OCI-M2 (cell line): ENCODE results near the gene SCAF4.
"Not testable (repeated sequence)": the region's sequence is repeated elsewhere in the genome, so short reads cannot be mapped to it uniquely, and the experiment has no call there.

Experiments
- DNase-seq: peaks from one replicate; lab custom pipeline; 2025; ENCODE audit not compliant: unreplicated experiment; lab: John Stamatoyannopoulos, UW

Gene SCAF4, protein sequence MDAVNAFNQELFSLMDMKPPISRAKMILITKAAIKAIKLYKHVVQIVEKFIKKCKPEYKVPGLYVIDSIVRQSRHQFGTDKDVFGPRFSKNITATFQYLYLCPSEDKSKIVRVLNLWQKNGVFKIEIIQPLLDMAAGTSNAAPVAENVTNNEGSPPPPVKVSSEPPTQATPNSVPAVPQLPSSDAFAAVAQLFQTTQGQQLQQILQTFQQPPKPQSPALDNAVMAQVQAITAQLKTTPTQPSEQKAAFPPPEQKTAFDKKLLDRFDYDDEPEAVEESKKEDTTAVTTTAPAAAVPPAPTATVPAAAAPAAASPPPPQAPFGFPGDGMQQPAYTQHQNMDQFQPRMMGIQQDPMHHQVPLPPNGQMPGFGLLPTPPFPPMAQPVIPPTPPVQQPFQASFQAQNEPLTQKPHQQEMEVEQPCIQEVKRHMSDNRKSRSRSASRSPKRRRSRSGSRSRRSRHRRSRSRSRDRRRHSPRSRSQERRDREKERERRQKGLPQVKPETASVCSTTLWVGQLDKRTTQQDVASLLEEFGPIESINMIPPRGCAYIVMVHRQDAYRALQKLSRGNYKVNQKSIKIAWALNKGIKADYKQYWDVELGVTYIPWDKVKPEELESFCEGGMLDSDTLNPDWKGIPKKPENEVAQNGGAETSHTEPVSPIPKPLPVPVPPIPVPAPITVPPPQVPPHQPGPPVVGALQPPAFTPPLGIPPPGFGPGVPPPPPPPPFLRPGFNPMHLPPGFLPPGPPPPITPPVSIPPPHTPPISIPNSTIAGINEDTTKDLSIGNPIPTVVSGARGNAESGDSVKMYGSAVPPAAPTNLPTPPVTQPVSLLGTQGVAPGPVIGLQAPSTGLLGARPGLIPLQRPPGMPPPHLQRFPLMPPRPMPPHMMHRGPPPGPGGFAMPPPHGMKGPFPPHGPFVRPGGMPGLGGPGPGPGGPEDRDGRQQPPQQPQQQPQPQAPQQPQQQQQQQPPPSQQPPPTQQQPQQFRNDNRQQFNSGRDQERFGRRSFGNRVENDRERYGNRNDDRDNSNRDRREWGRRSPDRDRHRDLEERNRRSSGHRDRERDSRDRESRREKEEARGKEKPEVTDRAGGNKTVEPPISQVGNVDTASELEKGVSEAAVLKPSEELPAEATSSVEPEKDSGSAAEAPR

DNA sequence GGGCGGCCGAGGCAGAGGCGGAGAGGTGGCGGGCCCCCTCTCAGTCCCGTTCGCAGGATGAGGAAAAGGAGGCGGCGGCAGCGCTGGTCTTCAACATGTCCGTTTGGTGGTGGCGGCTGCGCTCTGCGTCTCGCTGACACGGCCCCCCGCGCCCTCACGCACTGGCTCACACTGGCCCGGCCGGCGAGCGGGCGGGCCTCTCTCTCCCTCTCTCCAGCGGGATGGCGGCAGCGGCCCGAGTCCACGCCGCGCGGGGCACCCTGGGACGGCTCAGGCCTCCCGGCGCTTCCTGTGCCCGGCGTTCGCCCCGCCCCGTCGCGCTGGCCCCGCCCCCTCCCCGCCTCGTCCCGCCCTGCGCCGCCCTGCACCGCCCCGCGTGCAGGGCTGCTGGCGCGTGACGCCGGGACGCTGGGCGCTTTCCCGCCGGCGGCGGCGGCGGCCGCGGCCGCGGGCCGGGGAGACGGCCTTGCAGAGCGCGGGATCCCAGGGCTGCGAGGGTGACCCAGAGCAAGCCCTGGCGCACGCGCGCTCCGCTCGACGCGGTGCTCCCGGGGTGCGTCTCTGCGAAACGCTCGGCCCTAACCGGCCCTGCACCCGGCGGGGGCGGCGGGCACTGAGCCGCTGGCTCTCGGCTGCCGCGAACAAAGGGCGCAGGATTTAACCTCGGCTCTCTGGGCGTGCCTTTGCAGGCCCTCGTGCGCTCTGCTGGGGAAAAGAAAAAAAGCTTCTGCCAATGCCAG is at the start of gene SCAF4:
SCAF4 (minus strand) TSS at position 262 of the 740 bp plus-strand sequence. CDS start 426 bp downstream, outside the sequence.
- DNase-seq: no peak

DNA sequence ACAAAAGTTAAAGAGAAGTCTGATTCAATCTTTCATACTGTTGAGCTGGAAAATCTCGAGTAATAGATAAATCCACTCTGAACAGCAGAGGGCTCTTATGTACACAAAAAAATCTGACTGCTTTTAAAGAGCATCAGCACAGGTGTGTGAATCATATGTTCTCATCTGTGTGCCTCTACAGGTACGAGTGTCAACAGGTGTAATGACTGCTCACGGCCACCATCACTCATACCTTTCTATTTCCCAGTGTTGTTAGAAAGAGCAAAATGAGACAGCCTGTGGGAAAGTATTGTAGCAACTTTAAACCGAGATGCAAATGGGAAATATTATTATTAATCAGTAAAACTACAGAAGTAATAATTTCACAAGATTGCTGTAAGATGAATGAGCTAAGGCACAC is 49.0 kb upstream of the SCAF4 start:
- DNase-seq: no peak

DNA sequence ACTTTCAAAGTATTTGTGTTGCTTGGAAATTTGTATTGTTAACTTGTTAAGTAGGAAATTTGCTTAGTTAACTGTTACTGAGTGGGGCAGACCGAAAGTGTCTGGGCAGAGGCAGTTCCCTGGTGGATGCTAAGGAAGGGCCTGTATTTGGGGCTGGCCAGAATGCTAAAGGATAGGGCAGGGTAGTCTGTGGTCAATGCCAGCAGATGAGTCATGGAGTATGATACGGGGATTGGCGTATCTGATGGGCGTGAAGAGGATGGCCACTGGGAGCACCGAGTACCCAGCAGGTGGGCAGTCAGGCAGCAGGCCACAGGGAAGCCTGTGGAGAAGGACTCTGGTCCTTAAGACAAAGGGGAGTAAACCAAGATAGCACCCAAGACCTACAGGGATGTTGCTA is 46.6 kb upstream of the SCAF4 start:
- DNase-seq: no peak

DNA sequence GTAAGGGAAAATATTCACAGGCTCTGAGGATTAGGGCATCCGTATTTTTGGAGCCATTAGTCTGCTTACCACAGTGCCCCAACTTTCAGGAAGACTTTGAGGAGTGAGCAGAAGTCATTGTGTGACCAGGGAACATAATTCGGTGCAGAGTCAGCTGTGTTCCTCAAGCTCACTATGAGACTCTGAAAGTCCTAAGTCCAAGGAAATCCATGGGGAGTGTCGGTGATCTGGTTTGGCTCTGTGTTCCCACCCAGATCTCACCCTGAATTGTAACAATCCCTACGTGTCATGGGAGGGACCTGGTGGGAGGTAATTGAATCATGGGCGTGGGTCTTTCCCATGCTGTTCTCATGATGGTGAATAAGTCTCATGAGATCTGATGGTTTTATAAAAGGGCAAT is 45.9 kb upstream of the SCAF4 start:
- DNase-seq: no peak

DNA sequence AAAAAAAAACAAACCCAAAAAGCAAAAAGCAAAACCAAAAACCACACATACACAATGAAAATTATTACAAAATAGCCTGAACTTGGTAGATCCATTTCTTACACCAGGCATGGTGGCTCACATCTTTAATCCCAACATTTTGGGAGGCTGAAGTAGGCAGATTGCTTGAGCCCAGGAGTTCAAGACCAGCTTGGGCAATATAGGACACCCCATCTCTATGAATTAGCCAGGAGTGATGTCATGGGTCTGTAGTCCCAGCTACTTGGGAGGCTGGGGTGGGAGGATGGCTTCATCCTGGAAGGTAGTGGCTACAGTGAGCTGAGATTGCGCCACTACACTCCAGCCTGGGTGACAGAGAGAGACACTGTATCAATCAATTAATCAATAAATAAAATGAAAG is 42.1 kb upstream of the SCAF4 start:
- DNase-seq: no peak

DNA sequence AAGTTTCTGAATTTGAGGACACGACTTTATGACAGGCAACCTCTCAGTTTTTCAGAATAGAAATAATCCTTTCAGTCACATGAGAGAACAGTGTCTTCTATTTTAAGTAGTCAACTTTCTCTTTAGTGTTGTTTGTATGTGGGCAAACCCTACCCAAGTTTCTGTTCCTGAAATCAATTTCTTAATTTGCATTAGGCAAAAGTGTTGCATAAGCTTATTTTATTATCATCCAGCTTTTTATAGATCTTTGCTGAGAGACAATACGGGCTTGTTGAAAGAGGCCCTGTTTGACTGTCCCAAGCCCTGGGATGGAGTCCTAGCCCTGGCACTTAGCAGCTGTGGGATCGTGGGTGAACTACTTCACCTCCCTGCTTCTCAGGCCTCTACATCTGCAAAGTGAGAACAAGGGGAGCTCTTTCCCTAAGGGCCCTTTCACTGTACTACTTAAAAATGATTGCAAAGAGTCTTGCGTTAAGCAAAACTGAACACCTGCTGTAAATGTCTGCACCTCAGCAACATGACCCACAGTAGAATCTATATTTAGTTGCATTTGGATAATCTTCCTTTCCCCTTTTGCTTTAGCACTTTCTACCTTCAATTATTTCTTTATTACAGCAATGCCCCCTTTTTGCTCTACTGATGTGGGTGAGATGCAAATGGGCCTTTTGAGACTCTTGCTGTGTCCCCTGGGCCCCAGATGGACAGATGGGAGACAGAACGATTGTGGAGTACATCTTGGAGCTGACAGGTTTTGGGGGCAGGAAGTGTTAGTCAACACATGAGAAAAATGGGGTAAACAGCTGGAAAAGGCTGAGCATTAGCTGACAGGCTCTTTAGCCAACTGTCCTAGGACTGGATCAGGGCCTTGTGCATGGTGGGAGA is 41.0 kb upstream of the SCAF4 start:
- no peak for DNase-seq

DNA sequence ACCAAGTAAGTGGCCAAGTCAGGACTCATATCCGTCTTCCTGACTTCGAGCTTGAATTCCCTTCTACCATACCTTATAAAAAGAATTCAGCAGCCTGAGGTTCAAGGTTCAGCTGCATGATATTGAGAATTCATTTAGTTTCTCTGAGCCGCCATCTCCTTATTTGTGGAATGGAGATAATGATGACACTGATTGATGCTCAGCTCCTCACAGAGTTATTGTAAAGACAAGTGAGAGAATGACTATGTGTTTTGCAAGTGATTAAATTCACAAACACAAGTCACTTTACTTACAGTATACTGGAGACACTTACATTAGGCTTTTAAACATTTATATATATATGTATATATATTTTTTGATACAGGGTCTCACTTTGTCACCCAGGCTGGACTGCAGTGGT is 39.8 kb upstream of the SCAF4 start:
- DNase-seq: no peak

DNA sequence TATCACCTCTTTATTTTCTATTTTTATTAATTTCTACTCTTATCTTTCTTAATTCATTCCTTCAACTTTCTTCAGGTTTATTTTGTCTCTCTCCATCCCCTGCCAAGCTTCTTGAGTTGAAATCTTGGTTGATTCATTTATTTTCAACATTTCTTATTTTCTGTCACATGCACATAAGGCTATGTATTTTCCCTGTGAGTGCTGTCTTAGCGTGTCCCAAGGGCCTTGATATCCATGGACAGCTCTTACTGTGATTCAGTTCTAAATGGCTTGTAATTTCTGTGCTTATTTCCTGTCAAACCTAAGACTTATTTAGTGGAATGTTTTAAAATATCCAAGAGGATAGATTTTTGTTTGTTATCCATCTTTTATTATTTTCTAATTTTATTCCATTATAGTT is 36.8 kb upstream of the SCAF4 start:
- no peak for DNase-seq

DNA sequence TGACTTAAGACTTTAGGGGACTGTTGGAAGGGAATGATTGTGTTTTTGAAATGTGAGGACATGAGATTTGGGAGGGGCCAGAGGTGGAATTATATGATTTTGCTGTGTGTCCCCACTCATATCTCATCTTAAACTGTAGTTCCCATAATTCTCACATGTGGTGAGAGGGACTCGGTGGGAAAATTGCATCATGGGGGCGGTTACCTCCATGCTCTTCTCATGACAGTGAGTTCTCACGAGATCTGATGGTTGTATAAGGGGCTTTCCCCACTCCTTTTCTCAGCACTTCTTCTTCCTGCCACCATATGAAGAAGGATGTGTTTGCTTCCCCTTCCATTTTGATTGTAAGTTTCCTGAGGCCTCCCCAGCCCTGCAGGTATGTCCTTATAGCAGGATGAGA is 35.0 kb upstream of the SCAF4 start:
- DNase-seq: no peak

DNA sequence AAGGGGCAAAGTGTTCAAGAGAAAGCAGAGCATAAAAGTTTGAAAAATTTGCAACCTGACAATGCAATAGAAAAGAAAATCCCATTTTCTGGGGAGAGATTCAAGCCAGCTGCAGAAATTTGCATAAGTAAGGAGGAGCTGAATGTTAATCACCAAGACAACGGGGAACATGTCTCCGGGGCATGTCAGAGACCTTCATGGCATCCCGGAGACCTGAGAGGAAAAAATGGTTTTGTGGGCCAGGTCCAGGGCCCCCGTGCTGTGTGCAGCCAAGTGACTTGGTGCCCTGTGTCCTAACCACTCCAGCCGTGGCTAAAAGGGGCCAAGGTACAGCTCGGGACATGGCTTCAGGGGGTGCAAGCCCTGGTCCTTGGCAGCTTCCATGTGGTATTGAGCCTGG is 33.9 kb upstream of the SCAF4 start:
- DNase-seq: not testable (repeated sequence)

DNA sequence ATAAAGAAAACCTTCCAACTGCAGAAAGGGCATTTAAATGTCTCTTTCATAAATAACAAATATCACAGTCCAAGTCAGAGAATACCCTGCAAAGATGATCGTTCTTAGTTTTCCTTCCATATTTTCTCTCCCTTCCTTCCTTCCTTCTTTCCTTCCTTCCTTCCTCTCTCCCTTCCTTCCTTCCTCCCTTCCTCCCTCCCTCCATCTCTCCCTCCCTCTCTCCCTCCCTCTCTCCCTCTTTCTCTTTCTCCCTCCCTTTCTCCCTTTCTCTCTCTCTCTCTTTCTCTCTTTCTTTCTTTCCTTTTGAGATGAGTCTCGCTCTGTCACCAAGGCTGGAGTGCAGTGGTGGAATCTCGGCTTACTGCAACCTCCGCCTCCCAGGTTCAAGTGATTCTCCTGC is 29.0 kb upstream of the SCAF4 start:
- DNase-seq: no peak

DNA sequence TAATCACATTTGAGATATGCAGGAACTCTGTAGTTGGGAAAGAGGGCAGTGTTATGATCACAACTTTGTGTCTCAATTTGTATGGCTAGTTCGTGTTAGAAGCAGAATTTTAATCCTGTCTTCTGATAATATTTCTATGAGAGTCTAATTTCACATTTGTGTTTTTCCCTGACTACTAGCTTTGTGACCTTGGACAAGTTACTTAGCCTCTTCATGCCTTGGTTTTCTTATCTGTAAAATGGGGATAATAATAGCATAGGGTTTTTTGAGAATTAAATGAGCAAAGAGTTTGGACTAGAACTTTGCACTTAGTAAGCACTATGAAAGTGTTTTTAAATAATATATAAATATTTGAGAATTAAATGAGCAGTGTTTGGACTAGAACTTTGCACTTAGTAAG is 24.9 kb upstream of the SCAF4 start:
- DNase-seq: no peak

DNA sequence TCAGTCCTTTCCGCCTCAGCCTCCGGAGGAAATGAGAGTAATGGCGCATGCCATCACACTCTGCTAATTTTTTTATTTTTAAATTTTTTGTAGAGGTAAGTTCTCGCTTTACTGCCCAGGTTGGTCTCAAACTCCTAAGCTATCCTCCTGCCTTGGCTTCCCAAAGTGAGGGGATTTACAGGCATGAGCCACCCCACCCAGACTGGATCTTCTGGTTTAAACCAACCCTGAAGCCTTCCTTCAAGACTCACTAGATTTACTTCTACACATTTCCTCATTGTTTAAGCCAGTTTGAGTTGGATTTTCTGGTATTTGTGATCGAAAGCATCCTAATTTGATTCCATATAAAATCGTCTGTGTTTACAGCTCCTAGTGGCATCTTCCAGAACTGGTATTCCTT is 23.1 kb upstream of the SCAF4 start:
- DNase-seq: no peak

DNA sequence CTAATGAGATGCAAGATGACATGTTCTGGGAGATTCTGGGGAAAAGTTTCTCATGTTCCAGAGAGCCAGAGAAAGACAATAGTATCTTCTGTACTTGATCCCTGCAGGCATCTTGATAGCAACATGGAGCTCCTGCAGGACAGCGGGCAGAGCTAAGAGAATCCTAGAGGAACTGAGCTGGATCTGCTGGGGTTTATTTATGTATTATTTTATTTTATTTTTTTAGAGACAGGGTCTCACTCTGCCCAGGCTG is 22.7 kb upstream of the SCAF4 start:
- DNase-seq: no peak

DNA sequence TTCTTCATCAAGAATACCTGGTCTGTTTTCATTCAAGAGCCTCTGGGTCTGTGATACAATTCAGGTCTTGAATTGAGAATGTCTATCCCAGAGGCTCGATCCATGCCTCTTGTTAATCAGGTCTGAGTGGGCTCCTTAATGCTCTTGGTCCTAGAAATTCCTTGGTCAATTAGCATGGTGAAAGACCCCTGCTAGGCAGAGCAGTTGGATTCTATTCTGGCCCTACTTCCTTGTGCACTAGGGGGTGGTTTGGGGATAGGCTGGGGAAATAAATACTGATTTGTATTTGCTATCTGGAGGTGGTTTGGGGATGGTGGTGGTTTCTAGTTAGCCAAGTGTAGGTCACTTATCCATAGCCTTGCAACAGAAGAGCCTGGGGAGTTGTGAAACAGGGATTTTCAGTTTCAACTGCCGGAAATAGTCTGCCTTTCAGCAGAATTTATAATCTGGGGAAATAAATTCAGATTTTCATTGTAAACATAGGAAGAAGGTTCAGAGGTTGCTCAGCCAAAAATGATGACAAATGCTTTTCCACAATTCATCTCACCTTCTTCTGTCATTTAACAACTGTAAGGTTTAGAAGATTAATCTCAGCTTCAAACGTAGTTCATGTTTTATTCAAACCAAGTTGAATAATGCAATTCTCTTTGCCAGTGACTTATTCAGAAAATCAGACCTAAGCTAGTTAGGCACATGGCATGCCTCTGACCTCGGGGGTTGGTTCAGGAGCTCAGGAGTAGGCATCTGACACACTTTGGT is 22.2 kb upstream of the SCAF4 start:
- no peak for DNase-seq

DNA sequence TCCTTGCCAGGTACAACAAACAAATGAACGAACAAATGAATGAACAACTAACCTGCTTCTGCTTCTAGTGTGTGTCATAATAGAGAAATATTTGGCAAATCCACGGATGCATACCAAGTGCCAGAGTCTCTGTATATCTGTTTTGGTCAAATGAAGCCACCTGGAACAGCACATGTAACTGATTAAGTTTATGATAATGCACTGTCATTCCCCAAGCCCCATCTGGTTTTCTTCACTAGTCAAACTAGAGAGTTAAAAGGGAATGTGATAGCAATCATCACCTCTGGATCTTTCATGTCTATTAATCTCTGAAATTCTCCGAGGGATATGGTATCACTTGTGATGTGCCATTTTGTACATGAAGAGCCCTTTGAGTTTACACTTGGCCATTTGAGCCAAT is 21.0 kb upstream of the SCAF4 start:
- DNase-seq: no peak

DNA sequence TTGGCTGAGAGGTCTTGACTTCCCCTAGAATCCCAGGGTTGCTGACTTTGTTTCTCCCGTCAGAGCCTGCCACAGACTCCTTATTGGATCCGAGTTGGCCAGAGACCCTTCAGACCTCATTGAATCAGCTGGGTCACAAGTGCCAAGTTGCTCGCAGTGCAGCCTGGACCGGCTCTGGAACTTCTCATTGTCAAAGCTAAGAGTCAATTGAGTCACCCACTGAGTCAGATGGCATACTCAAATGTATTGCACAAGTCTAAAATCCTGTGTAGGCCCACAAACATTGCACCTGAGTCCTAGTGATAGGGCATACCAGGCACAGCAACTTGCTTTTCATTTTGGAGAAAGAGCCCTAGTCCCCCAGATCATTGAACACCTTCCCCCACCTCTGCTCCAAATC is 20.4 kb upstream of the SCAF4 start:
- DNase-seq: no peak

DNA sequence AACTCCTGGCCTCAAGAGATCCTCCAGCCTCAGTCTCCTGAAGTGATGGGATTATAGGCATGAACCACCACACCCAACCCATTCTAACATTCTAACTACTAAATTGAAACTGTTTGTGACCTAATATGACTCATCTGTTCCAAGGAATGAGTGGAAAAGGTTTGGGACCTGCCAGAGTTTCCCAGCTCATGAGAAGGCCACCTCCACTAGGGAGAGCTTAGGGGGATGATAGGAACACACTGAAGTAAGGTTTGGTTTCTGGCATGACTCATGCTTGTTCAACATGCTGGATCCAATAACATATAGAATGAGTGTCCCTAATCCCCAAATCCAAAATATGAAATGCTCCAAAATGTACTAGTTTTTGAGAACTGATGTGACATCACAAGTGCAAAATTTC is 18.9 kb upstream of the SCAF4 start:
- DNase-seq: no peak

DNA sequence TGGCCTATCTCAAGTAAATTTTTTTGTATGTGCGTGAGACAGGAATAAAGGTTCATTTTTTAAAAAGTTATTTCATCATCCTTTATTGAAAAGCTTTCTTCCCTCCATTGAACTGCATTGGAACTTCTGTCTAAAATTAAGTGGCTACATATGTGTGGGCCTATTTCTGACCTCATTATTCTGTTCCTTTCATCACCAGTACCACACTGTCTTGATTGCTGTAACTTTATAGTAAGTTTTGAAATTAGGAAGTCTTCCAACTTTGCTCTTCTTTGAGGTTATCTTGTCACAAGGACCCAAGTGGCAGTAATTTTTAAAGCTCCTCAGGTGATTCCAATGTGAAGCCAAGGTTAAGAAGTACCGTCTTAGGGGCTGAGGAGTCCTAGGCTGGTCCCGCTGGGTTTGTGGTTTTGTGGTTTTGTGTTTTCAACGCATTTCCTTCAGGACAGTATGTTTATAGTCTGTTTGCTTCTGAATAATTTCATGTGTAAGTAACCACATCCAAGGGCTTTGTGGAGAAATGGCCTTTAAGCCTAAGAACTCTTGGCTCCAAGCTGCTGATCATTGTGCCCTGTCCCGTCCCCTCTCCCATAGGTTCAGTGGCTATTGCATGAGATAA is 12.4 kb upstream of the SCAF4 start:
- DNase-seq: no peak
